Esophagus squamous epithelium (tissue), 4 donors: Measurements from ENCODE around the gene NEMP1.
"Not testable (repeated sequence)": the region's sequence is repeated elsewhere in the genome, so short reads cannot be mapped to it uniquely, and the experiment has no call there.

Experiments
- CTCF ChIP-seq, 6 experiments: fragments of 450-650 bp in 4 of 6; fragments of 200-600 bp in 2 of 6; sonication (generic) in 2 of 6; IDR thresholded peaks; one replicate each; pipeline ENCODE4 v1.5.1; 2016 to 2019; ENCODE audit warnings: antibody characterized with exemption in 6 of 6, mild to moderate bottlenecking in 4 of 6, moderate library complexity in 4 of 6
- POLR2A ChIP-seq, 4 donors: fragments of 450-650 bp; IDR thresholded peaks; one replicate each; pipeline ENCODE4 v1.6.1; 2017; ENCODE audit warnings: antibody characterized with exemption in 4 of 4, mild to moderate bottlenecking in 4 of 4, moderate library complexity in 3 of 4

- TF ChIP-seq POLR2A, CTCF (IDR thresholded peaks at IDR 0.05): not testable (repeated sequence)
Observed at GRCh38 chr12:57053146-57053545, 25.4 kb downstream of the NEMP1 start.
